ENCODE data around the gene COL8A2.

DNA sequence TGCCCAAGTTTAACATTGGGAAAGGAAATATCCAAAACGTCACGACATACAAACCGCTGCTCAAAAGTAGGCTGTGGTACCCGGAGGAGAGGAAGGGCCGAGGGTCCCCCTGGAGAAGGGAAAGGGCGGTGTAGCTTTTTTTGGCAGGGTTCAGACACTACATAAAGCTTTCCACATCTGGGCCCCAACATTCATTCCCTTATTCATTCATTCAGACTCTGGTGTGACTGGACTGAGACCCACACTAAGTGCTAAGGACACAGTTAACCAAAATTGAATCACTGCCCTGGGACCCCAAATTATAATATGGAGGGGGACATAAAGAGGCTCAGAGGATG is 10.3 kb upstream of the COL8A2 start:
- TF ChIP-seq EZH2 (IDR thresholded peaks at IDR 0.05; ENCODE audit: insufficient read depth, poor library complexity, severe bottlenecking) = no peak
- no peak for TF ChIP-seq EZH2phosphoT487 (IDR thresholded peaks at IDR 0.05; ENCODE audit: insufficient read depth, low read depth)
